Endothelial cell (in vitro differentiated cells): ENCODE data around the gene IL36RN. TPM values are rescaled to one million over a fixed set of nuclear protein-coding genes. Genes with fewer than 3 reads are reported as not detected.

ENCODE experiments used
- DNase-seq: peaks from one replicate; pipeline ENCODE4 v3.0.0; 2021; ENCODE audit warnings: low spot score
- H3K27ac Mint-ChIP-seq: one replicate; pipeline ENCODE4 v1.8.0; 2021; ENCODE audit warnings: mixed read lengths, inconsistent platforms; ENCODE audit not compliant: unreplicated experiment
- H3K27me3 Mint-ChIP-seq: one replicate; pipeline ENCODE4 v1.8.0; 2021; ENCODE audit warnings: mild to moderate bottlenecking, moderate library complexity, mixed read lengths, inconsistent platforms; ENCODE audit not compliant: unreplicated experiment
- H3K36me3 Mint-ChIP-seq: one replicate; pipeline ENCODE4 v1.8.0; 2021; ENCODE audit warnings: mild to moderate bottlenecking, low read depth, mixed read lengths, inconsistent platforms; ENCODE audit not compliant: unreplicated experiment
- H3K4me1 Mint-ChIP-seq: one replicate; pipeline ENCODE4 v1.8.0; 2021; ENCODE audit warnings: mild to moderate bottlenecking, mixed read lengths, inconsistent platforms; ENCODE audit not compliant: unreplicated experiment
- H3K4me3 Mint-ChIP-seq: one replicate; pipeline ENCODE4 v1.8.0; 2021; ENCODE audit warnings: mild to moderate bottlenecking, mixed read lengths, inconsistent platforms; ENCODE audit not compliant: unreplicated experiment
- H3K9me3 Mint-ChIP-seq: one replicate; pipeline ENCODE4 v1.8.0; 2021; ENCODE audit warnings: mixed read lengths, inconsistent platforms; ENCODE audit not compliant: unreplicated experiment
- total RNA-seq: library from RNA; stranded (reverse); fragmentation: NEBNext Ultra II Directional; extraction: Animal tissue kit (Norgen Biotek cat#: 25700); gene quantifications from one replicate; pipeline ENCODE4 v1.2.1, GENCODE V29; 2021; ENCODE audit not compliant: unreplicated experiment
- TF ChIP-seq, protein P1 (sequence below): fragments of 200-600 bp; sonication (generic); IDR thresholded peaks from one replicate; pipeline ENCODE4 v1.5.0; 2021; ENCODE audit warnings: antibody characterized with exemption; ENCODE audit not compliant: unreplicated experiment

IL36RN gene
- total RNA-seq, 1 donor from 2014 or later: not detected

DNA sequence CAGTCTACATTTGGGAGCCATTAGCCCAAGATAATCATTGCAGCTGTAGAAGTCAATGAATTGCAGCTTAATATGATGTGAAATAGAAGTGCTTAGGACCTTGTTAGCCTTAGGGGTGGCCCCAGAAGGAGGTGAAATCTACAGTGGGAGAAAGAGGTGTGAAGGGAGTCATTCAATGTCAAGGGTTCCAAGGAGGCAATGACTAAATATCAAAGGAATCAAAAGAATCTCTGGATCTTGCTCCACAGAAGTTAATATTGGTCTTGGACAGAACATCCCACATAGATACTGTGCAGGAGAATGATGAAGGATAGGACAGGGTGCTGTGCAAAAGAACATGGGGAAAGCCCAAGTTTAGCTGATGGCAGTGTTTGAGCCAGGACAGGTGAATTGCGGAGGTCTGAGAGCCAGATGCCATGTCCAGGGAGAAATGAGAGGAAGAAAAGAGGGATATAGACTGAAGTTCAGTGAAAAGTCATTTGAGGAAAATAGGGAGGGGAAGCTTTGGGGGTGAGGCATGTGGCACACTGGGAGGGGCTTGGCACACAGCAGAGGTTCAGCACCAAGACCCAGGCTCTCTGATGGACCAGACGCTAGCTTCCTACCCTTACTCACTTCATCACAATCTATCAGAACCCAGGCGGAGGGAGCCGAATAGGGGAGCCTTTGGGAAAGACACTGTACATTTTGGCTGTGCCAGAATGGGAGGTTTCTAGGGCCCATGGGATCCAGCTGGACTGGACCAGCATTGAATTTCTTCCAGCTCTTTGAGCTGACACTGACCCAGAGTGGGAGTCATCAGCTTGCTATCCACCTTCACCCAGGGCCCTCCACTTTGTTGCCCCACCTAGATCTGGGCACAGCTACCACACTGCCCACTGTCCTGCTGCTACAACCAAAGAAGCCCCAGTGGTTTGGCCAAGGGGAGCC is 10.9 kb downstream of the IL36RN start:
- Mint-ChIP-seq H3K4me1 (no peaks in the 10 kb centered on the region), H3K27me3 (peaks cover 1% of the 10 kb centered on the region), H3K27ac (no peak overlapping the region), H3K9me3 (no peaks in the 10 kb centered on the region), H3K36me3 (no peaks in the 10 kb centered on the region), H3K4me3 (no peak overlapping the region)
- no peak for DNase-seq
- TF ChIP-seq, protein P1, sequence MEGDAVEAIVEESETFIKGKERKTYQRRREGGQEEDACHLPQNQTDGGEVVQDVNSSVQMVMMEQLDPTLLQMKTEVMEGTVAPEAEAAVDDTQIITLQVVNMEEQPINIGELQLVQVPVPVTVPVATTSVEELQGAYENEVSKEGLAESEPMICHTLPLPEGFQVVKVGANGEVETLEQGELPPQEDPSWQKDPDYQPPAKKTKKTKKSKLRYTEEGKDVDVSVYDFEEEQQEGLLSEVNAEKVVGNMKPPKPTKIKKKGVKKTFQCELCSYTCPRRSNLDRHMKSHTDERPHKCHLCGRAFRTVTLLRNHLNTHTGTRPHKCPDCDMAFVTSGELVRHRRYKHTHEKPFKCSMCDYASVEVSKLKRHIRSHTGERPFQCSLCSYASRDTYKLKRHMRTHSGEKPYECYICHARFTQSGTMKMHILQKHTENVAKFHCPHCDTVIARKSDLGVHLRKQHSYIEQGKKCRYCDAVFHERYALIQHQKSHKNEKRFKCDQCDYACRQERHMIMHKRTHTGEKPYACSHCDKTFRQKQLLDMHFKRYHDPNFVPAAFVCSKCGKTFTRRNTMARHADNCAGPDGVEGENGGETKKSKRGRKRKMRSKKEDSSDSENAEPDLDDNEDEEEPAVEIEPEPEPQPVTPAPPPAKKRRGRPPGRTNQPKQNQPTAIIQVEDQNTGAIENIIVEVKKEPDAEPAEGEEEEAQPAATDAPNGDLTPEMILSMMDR: no peak

DNA sequence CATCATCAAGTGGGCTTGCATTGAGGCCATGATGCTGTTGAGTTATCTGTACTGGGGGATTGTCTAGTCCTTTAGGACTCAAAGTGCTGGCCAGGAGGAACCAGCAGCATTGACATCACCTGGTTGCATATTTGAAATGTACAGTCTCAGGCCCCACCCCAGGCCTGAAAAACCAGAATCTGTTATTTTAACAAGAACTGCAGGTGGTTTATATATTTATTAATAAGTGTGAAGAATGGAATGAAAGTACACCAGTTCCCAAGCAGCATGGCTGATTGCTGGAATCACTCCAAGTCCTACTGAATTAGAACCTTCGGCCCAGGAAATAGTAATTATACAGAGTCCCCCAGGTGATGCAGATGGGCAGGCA is 11.6 kb downstream of the IL36RN start:
- DNase-seq: no peak
- no peaks in the 10 kb centered on the region for H3K36me3 Mint-ChIP-seq
- no peak overlapping the region for H3K4me3 Mint-ChIP-seq
- TF ChIP-seq, protein P1: no peak
- H3K9me3 Mint-ChIP-seq: no peaks in the 10 kb centered on the region
- no peaks in the 10 kb centered on the region for H3K4me1 Mint-ChIP-seq
- peaks cover 1% of the 10 kb centered on the region for H3K27me3 Mint-ChIP-seq
- H3K27ac Mint-ChIP-seq: no peak overlapping the region

DNA sequence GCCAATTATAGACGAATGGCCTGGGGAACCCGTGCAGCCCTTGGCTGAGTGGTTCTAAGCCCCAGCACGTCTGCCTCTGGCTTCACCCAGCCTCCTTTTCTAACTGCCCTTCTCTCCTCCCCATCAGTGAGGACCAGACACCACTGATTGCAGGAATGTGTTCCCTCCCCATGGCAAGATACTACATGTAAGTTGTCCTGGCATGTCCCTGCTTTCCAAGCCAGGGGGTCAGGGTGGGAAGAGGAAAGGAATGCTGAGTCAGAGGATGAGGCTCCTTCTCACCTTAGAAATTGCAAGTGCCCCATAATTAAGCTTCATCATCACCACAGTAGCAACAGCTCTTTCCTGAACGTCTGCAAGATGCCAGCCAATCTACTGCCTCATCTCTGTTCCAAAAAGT is 13.6 kb downstream of the IL36RN start:
- Mint-ChIP-seq H3K4me3 (no peak overlapping the region), H3K9me3 (no peaks in the 10 kb centered on the region), H3K4me1 (no peaks in the 10 kb centered on the region), H3K27me3 (peaks cover 2% of the 10 kb centered on the region), H3K27ac (no peak overlapping the region), H3K36me3 (no peaks in the 10 kb centered on the region)
- no peak for DNase-seq
- TF ChIP-seq, protein P1: no peak

DNA sequence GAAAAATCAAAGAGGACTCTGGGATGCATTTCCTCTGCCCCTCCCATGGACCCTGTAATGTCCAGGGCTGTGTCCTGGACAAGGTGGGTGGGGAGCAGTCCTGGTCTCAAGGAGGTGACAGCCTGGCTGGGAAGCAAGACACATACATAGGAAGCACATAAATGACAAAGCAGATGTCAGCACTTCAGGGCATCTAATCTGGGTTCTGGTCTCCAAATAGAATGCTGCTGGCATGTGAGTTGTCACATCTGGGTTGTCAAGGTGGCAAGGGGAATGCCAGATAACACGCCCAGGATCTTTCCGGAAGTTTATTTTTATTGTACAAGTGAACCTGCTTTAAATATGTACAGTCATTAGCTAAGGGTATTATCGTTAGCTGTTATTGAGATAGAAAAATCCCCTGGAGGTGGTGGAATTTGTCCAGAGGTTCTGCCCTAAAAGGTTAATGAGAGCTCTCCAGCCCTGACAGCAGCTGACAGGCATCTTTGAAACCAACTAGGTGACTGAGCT is 14.4 kb downstream of the IL36RN start:
- peaks cover 6% of the 10 kb centered on the region for H3K27me3 Mint-ChIP-seq
- no peaks in the 10 kb centered on the region for H3K36me3 Mint-ChIP-seq
- H3K4me1 Mint-ChIP-seq: no peaks in the 10 kb centered on the region
- no peak overlapping the region for H3K27ac Mint-ChIP-seq
- TF ChIP-seq, protein P1: no peak
- no peak for DNase-seq
- H3K4me3 Mint-ChIP-seq: no peak overlapping the region
- no peaks in the 10 kb centered on the region for H3K9me3 Mint-ChIP-seq

DNA sequence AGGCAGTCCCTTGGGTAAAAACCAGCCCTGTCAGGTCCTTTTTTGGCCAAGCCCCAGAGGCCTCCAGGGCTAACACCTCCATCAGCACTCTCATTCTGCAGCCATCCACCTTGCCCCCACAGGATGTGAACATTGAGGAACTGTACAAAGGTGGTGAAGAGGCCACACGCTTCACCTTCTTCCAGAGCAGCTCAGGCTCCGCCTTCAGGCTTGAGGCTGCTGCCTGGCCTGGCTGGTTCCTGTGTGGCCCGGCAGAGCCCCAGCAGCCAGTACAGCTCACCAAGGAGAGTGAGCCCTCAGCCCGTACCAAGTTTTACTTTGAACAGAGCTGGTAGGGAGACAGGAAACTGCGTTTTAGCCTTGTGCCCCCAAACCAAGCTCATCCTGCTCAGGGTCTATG is 16.0 kb downstream of the IL36RN start:
- H3K27ac Mint-ChIP-seq: no peak overlapping the region
- no peaks in the 10 kb centered on the region for H3K4me1 Mint-ChIP-seq
- no peak for DNase-seq
- TF ChIP-seq, protein P1: no peak
- no peak overlapping the region for H3K4me3 Mint-ChIP-seq
- peaks cover 6% of the 10 kb centered on the region for H3K27me3 Mint-ChIP-seq
- H3K36me3 Mint-ChIP-seq: no peaks in the 10 kb centered on the region
- no peaks in the 10 kb centered on the region for H3K9me3 Mint-ChIP-seq
